ENCODE data around the gene YIPF5. TPM values are rescaled to one million over a fixed set of nuclear protein-coding genes. Genes with fewer than 3 reads are reported as not detected.

The YIPF5 gene
- total RNA-seq, 1 donor from 2014 or later: 65.6 TPM

- no peaks in the 10 kb centered on the region for H3K36me3 Mint-ChIP-seq
- peaks cover 18% of the 10 kb centered on the region for H3K4me1 Mint-ChIP-seq
- H3K27me3 Mint-ChIP-seq (ENCODE audit: insufficient read depth, low read depth): peaks cover 2% of the 10 kb centered on the region
- Histone ChIP-seq H4K20me1 (ENCODE audit: low read depth) (no peaks in the 10 kb centered on the region), H3K27ac (no peak overlapping the region), H3F3A (ENCODE audit: low read depth) (no peaks in the 10 kb centered on the region), H3K4me2 (peak overlapping the region; percentile 86), H3K9me3 (ENCODE audit: low read depth) (no peaks in the 10 kb centered on the region), H2AFZ (replicated peaks) (peak overlapping the region; percentile 77), H3K4me3 (peak overlapping the region; percentile 52), H3K9ac (no peak overlapping the region), H3K79me2 (ENCODE audit: low read depth) (no peaks in the 10 kb centered on the region), H3K4me1 (peaks cover 18% of the 10 kb centered on the region), H3K27me3 (peaks cover 25% of the 10 kb centered on the region), H3K36me3 (no peaks in the 10 kb centered on the region)
- H3K27ac Mint-ChIP-seq: no peak overlapping the region
- TF ChIP-seq EZH2 (IDR thresholded peaks at IDR 0.05) (no peak), CTCF (IDR thresholded peaks at IDR 0.05) (no peak), EZH2phosphoT487 (IDR thresholded peaks at IDR 0.05) (no peak)
- H3K4me3 Mint-ChIP-seq: peak overlapping the region; percentile 81
- no peaks in the 10 kb centered on the region for H3K9me3 Mint-ChIP-seq
- DNase-seq (ENCODE audit: low spot score): peak; percentile 60
These were observed 34.7 kb upstream of the YIPF5 start for GRCh38 chr5:144205141-144205551.

DNA sequence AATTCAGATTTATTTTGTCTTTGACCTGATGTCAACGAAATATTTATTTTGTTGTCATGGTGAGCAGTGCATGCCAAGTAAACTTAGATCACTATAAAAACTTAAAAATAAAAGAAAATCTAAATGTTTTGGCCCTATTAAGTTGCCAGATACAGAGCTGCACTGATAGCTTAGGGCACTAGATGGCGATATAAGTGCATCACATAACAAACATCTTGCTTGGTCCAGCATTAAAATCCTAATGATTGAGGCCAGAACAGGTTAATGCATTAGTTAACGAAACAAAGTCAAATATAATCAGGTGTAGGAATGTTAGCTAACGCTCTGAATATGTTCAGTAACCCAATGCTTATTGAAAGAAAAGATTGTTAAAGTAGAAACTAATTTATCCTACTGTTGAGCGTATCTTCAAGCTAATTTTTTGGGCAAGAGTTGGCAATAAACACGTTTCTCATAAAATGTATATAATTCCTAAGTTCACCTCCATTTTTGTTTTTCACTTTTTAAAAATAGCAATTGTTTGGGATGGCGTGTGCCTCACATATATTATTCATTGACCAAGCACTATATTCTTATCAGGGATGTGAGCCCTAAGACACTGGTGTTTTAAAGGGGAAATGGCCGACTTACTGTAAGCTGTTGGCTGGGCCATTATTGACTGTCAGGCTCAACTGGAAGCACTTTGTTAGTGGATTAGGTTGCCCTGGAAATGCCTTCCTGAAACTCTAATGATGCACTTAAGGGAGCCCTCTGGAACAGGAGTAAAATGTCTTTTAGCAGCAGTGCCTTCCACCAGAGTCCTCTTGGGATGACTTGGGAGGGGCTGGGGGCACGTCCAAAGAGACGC is 33.5 kb upstream of the YIPF5 start:
- H3F3A ChIP-seq (ENCODE audit: low read depth): no peaks in the 10 kb centered on the region

GRCh38 chr5:144202726-144203125 is 32.3 kb upstream of the YIPF5 start:
- Mint-ChIP-seq H3K9me3 (no peaks in the 10 kb centered on the region), H3K27ac (no peak overlapping the region), H3K4me1 (peaks cover 15% of the 10 kb centered on the region), H3K4me3 (no peak overlapping the region), H3K27me3 (ENCODE audit: insufficient read depth, low read depth) (peaks cover 2% of the 10 kb centered on the region), H3K36me3 (no peaks in the 10 kb centered on the region)
- Histone ChIP-seq H3K4me3 (no peak overlapping the region), H3K9me3 (ENCODE audit: low read depth) (no peaks in the 10 kb centered on the region), H3K27ac (no peak overlapping the region), H3K36me3 (no peaks in the 10 kb centered on the region), H3K79me2 (ENCODE audit: low read depth) (no peaks in the 10 kb centered on the region), H3K4me2 (no peak overlapping the region), H2AFZ (replicated peaks) (no peak overlapping the region), H3K4me1 (peaks cover 16% of the 10 kb centered on the region), H4K20me1 (ENCODE audit: low read depth) (no peaks in the 10 kb centered on the region), H3K27me3 (peaks cover 25% of the 10 kb centered on the region), H3F3A (ENCODE audit: low read depth) (no peaks in the 10 kb centered on the region), H3K9ac (no peak overlapping the region)
- no peak for DNase-seq (ENCODE audit: low spot score)
- TF ChIP-seq EZH2phosphoT487 (IDR thresholded peaks at IDR 0.05) (no peak), EZH2 (IDR thresholded peaks at IDR 0.05) (no peak), CTCF (IDR thresholded peaks at IDR 0.05) (no peak)

More for the DNA sequence above, 33.5 kb upstream of the YIPF5 start:
- peaks cover 18% of the 10 kb centered on the region for H3K4me1 Mint-ChIP-seq
- no peak overlapping the region for H3K27ac ChIP-seq
- TF ChIP-seq EZH2 (IDR thresholded peaks at IDR 0.05): no peak
- TF ChIP-seq CTCF (IDR thresholded peaks at IDR 0.05): peak; percentile 99
- no peak for TF ChIP-seq EZH2phosphoT487 (IDR thresholded peaks at IDR 0.05)
- no peak overlapping the region for H3K9ac ChIP-seq
- H3K27me3 ChIP-seq: peaks cover 25% of the 10 kb centered on the region
- peaks cover 18% of the 10 kb centered on the region for H3K4me1 ChIP-seq
- H3K9me3 ChIP-seq (ENCODE audit: low read depth): no peaks in the 10 kb centered on the region
- no peak overlapping the region for H3K27ac Mint-ChIP-seq
- H3K79me2 ChIP-seq (ENCODE audit: low read depth): no peaks in the 10 kb centered on the region
- peak overlapping the region; percentile 86 for H3K4me2 ChIP-seq
- peak overlapping the region; percentile 52 for H3K4me3 ChIP-seq
- H3K36me3 ChIP-seq: no peaks in the 10 kb centered on the region
- H3K27me3 Mint-ChIP-seq (ENCODE audit: insufficient read depth, low read depth): peaks cover 2% of the 10 kb centered on the region
- H4K20me1 ChIP-seq (ENCODE audit: low read depth): no peaks in the 10 kb centered on the region
- DNase-seq (ENCODE audit: low spot score): peak; percentile 72
- no peak overlapping the region for H2AFZ ChIP-seq (replicated peaks)
- H3K9me3 Mint-ChIP-seq: no peaks in the 10 kb centered on the region
- H3K36me3 Mint-ChIP-seq: no peaks in the 10 kb centered on the region
- peak overlapping the region; percentile 43 for H3K4me3 Mint-ChIP-seq

Measured in neural progenitor cell (in vitro differentiated cells).